GM21423 (cell line): Measurements from ENCODE around the gene TTC7B.

Experiments
- ATAC-seq: cut with Tn5 transposase; IDR thresholded peaks from one replicate; pipeline ENCODE4 v1.9.1; 2021; ENCODE audit warnings: mild to moderate bottlenecking, moderate library complexity; ENCODE audit not compliant: unreplicated experiment

The TTC7B gene

DNA sequence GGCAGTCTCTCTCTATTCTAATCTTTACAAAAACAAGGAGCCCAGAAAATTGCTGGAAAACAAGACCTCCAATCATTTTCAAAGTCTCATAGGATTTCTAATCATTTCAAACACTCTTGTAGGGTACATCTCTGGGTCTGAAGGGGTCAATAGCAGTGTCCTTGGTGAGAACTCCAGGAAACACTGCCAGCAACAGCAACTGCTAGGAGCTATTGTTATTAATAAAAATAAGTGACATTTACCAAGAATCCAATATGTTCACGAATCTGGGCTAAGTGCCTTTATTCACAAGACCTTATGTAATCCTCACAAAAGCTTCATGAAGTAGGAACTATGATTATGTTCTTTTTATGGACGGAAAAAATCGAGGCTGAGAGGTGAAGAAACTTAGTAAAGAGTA, 72.8 kb downstream of the TTC7B start:
- ATAC-seq: no peak

DNA sequence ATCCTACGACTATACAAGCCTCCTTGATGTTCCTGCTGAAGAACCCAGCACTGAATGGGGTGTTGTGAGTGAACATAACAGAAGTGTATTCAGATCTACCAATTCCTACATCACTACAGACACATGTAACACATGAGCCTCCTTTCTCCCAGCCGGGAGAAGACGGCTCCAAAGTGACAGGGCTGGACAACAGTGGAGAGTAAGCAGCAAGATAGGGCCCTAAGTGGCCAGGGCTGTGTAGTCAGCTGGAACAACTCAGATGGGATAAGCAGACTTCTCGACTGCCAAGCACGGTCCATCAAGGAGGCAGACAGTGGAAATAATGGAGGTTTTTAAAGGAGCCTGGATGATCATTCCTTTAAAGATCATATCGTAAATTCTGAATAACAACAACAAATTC, 73.5 kb downstream of the TTC7B start:
- ATAC-seq: no peak

DNA sequence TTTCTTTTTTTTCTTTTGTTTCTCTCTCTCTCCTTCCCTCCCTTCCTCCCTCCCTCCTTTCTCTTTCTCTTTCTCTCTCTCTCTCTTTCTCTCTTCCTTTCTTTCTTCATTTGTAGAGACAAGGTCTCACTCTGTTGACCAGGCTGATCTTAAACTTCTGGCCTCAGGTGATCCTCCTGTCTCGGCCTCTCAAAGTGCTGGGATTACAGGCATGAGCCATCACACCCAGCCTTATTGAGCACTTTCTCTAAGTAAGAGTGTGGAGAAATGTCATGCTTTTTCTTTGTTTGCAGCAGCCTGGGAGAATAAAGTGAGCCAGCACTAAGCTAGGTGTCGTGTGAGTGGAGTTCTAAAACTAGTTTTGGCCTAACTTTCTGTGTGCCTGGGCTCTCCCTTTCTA, 74.0 kb downstream of the TTC7B start:
- no peak for ATAC-seq

DNA sequence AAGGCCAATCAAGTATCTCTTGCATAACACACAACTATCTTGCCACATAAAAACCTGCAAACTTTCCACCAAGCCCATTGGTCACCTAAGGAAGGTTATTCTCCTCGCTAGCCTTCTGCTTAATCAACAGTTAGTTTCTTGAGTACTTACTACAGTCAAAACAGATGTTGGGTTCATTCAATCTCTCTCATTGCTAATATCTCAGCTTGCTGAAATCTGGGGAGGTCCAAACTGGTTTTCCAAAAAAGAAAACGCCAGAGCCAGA, 74.6 kb downstream of the TTC7B start:
- ATAC-seq: no peak

DNA sequence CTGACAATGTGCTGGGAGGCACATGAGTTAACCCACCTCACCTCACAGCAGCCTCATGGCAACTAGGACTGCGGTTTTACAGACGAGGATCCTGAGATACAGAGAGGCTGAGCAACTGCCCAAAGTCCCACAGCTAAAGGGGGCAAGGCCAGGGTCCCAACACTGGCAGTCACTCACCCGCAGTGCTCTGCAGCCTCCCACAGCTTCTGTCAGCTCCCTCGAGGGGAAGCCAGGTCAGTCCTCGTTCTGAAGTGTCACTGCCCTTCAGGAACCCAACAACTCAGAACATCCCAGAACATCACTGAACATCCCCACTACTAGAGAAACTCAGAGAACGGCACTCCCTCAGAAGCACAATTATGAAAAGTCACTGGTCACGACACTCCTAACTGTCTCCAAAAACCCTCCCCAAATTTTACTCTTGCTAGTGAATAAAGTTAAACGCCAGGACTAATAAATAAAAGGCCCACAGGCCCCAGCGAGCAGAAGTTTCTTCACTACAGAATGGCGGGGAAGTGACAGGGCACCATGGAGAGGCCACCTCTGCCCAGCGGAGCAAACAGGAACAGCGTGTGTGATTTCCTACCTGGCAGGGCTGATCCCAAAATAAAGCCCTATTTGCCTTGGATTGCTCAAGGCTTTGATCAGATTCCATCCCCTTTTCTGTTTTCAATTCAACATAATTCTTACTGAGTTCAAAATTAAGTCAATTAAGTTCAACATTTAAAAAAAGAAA, 75.1 kb downstream of the TTC7B start:
- no peak for ATAC-seq

DNA sequence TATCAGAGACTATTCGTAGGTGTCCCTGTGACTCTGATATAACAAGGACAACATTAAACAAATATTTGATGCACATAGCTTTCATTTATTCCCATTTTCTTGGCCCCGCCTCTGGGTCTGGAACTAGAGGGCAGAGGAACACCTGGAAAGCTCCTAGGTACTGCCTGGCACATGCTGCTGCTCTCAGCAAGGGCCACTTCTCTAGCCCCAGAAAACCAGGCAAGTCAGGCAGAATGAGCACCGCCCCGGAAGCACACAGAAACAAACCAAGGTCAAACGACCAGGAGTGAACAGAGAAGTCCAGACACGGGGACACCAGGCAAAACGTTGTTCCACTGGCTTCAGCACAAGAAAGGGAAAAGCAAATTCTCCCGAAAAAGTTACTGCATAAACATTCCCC, 76.1 kb downstream of the TTC7B start:
- ATAC-seq: no peak

DNA sequence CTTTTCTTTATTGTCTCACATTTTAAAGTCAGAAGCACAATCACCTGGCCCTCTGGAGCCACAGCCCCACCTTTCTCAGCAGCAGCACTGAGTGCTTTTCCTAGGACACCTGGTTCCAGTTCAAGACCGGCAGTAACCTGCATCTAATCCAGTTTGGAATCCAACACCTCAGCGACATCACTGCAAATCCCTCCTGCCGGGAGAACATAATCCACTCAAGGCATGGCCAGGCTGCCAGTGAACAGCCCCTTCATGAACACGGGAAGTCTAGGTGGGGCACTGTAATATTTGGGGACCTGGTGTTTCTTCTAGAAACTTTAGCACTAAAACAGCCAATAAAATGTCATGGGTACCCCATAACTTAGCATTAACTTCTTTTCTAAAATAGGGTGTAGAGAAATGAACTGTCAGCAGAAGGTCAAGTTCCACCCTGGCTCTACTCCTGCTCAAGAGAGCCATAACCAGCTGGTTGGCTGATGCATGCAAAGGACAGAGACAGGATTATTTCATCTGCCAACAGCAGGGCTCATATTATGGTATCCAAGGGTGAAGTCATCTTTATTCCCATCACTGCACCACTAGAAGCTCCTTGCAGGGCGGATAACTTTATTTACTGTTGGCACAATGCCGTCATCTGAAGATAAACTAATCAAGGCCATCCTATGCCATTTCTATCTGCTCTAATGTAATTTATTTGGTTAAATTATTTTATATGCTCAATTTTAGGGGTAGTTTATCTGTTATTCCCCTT, 76.7 kb downstream of the TTC7B start:
- ATAC-seq: no peak

DNA sequence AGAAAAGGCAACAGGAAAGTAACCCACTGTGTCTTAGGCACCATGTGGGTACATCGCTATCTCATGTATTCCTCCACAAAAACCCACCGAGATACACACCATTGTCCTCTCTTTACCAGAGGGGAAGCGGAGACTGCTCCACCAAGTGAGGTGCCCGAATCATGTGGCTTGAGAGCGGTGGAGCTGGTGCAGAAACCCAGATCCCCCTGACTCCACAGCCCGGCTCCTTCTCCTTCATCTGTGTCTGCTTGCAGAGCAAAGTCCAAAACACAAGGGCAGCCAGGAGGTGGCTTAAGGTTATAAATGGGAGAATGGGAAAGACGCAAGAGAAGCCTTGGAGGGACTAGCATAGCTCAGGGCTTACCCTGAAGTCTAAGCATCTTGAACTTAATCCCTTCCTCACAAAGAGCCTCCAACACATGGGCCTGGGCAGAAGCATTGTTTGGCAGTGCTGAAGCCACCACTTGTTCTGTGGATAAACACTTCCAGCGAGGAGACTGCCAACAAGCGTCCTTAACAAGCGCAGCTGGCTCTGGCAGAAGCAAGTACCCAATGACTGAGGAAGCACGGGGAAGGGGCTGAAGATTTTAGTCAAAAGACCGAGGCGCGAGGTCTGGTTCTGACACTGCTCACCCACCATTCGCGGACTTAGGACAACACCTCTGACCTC, 83.0 kb downstream of the TTC7B start:
- no peak for ATAC-seq

DNA sequence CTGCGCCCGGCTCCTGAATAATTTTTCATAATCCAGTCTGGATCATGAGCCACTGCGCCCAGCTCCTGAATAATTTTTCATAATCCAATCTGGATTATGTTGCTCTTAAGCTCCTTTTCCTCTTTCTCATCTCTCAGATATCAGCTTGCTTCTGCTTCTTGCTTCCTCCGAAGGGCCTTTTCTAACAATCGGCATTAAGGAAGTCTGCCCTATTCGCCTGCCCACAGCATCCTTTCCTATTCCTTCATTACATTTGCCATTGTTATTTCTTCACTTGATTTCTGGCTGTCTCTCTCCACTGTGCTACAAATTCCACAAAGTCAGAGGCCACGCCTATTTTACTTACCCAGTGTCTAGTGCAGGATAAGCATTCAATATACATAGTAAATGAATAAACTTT, 83.5 kb downstream of the TTC7B start:
- ATAC-seq: no peak

DNA sequence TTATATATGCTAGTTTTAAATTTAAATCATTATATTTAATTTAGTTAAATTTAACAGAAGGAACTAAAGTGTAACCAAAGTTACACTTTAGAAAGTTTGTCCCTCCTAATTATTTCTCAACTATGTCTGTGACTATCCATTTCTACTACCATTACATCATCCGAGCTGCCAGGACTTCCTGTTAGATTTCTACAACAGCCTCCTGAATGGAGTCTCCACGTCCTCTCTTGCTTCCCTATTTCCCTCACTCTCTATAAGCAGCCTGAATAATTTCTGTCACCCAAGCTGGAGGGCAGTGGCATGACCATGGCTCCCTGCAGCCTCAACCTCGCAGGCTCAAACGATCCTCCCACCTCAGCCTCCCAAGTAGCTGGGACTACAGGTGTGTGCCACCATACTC, 84.1 kb downstream of the TTC7B start:
- no peak for ATAC-seq

DNA sequence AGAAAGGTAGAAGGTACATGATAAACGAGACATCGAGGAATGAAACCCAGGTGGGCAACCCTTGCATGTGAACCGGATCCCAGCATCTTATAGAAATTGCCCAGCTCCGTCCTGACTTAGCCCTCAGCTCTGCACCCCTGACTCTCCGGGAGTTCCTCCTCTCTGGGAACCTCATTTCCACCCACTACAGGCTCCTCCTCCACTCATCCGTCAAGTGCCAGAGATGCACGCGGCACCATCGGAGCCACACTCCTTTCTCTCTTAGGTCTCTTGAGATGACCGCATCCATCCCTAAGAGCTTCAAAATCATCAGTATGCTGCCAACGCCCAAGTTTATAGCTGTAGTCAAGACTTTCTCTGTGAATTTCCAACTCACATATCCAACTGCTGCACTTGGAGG, 84.7 kb downstream of the TTC7B start:
- ATAC-seq: no peak

DNA sequence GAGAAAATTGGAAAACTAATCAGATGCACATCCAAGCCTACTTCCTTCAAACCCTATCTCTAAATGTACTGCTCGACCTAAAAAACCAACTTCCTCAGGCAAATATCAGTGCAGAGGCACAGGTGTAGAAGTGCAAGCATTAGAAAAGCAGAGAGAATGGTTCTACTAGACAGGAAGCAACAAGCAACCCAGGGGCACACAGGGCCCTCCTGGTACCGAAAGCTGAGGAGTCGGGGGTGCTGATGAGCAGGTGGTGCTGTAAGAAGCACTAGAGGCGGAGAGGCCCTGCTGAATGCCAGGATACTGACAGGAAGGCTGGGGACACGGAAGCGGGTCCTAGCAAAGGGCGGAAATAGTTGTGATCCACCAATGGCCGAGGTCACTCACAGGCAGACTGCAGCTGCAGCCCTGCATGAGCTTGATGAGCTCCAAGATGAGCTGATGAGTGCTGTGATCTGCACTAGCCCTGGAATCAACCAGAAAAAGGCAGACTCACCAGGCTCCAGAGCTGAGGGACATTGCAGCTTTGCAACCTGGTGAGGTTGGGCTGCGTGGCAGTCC, 85.9 kb downstream of the TTC7B start:
- no peak for ATAC-seq

DNA sequence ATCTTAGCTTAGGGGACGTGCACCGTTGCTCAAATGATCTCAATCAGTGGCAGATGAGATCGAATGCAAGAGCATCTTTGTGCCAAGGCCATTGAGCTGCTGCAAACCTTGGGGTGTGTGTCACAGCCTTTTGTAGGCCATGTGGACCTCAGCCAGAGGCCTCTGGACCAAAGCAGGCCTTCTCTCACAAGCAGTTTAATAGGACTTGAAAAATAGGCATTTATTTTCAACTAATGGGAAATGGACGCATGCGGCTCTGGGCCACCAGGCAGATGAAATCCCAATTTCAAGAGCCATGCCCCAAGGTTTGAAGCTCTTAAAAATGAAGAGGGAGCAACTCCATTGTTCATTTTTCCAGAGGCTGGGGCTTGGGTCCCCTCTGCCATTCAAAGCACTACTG, 87.3 kb downstream of the TTC7B start:
- ATAC-seq: no peak

DNA sequence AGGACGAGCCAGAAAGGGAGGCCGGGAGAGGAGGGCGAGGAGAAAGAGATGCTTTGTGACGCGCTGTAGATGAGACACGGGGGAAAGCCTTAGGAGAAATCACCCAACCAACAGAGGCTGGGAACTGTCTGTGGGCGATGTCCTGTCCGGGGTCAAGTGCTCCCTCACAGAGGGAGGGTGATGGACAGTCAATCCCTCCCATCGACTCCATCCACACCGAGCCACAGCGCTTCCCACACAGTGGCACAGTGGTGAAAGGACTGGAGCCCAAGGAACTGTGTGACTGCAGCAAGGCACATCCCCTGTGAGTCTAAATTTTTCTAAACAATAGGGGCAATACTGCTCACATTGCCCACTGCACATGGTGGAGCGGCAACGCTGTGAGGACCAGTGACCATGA, 89.1 kb downstream of the TTC7B start:
- no peak for ATAC-seq

DNA sequence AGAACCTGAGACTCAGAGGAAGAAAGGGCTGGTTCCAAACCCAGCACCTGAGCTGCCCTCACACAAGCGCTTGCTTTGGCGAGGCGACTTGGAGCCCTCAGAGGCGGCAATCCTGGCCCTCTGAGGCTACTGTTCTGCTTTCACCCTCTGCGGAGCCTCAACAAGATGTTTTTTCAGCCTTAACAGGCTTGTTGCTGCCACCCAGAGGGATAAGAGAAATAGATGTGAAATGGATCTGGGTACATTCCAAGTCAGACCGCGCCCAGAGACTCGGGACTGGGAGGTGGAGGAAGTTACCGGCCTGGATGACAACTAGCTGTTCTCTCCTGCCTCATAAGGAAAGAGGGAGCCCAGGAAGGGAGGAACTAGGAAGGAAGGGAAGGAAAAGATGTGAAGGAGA, 89.6 kb downstream of the TTC7B start:
- no peak for ATAC-seq

DNA sequence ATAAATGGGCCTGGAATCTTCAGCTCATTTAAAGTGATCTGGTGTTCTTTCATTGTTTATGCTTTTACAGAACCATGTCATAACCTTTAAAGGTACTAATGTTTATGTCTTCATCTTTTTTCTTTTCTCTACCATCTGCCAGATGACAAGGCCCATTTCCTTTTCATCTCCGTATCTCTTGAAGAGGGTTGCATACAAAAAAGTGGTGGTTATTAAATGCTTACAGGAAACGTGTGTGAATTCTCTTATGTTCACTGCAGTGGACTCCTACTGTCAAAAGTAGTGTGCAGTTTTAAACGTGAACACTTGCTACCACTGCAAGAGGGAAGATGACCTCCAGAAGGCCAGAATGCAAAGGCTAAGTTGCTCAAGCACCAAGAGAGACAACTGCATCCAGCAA, 91.4 kb downstream of the TTC7B start:
- no peak for ATAC-seq

DNA sequence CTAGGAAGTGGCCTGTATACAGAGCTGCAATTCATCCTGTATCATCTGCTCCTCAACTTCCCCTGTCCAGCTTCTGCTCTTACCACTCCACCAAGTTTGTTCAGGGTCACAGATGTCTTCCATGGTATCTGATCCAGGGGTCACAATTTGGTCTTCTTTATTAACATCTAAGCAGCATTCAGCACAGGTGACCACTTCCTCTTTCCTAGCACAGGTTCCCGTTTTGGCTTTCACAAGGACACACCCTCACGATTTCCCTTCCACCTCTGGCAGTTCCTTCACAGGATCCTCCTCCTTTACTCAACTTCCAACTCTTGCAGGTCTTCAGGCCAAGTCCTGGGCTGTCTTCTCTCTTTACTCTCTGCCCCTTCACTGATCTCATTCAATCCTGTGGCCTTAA, 93.6 kb downstream of the TTC7B start:
- ATAC-seq: no peak

DNA sequence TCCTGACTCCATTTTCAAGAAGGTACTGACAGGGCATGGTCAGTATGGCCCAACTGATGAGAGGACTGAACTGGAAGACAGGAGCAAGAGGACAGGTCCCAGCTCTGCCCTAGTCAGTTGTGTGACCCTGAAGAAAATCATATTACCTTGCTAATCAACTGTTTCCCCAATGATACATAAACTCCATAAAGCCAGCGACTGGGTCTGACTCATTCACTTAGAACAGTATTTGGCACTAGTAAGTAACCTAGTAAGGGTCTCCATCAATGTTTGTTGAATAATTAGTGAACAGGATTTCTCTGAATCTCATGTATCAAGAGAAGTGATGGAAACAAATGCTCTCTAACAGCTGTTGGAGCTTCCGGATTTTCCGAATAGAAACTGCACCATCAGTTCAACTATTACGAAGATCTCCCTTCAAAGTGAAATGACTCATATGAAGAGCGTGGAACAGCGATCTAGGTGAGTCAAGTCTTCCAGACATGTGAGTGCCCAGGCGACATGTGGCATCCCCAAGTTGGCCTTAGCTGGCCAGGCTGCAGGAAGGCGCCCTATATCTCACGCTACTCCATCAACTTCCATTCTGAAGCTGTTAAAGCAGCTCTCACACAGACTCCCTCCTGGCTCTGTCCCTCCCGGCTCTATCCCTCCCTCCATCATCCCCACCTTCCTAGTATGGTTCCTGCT, 94.5 kb downstream of the TTC7B start:
- ATAC-seq: no peak

DNA sequence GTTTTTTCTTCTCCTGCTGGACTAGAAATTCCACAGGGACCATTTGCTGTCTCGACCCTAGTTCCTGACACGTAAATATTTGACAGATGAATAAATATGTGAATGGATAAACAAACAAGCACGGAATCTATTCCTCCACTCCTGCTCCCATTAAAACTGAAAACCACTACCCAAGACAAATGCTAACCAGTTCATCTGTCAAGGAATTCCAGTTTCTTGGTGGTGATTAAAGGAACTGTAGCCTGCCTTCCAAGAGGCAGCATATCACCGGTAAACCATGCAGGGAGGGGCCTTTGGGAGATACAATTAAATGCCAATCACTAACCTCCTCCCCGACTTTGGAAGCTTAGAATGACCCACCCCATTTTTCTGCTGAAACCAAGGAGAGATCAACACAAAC, 95.4 kb downstream of the TTC7B start:
- no peak for ATAC-seq

DNA sequence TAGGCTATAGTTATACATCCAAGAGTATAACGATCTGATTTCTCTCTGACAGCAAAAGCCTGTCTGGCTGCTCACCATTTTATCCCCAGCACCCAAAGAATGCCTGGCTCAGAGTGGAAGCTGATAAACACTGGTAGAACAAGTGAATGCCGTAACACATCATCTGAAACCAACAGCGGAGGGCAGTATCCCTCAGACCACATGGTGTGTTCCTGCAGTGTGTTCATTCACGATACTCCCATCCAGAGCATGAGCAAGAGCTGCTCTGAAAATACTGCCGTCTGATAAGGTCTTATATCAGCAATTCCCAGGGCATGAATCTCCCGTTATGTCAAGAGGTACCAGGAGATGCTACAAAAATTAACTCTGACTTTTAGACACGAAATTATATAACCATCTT, 95.9 kb downstream of the TTC7B start:
- ATAC-seq: no peak

DNA sequence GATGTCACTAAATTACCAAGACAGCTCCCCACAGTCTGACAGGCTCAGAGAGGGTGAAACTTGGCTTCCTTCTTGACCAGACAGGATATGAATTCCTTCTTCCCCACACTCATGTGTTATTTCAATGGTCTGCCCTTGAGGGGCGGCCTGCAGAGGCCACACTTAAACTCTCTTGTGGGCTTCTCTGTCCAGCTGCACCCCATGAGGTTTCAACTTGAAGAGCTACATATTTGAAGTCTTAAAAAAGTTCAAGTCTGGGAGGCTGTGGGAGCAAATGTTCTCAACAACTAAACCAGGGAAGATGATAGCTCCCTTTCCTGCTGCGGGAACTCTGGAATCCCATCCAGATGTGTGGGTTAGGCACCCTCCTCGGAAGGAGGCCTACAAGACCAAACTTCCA, 98.3 kb downstream of the TTC7B start:
- no peak for ATAC-seq

DNA sequence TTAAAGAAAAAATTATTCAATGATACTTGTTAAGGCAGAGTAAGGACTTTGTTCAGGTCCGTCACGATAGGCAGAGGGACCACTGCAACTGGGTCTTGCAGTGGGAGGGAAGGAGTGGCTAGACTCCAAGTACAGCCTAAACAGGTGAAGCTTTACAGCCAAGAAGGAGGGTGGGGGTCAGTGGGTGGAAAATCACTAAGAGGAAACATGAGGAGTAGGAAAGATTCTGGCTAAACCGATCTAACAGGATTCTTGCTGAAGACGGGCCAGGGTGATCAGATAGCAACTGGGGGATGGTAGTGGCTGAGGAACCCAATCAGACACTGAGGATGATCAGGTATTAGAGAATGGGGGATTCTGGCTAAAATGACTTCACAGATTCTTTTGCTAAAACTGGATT, 100.2 kb downstream of the TTC7B start:
- no peak for ATAC-seq
